ENCODE measurements around the gene IL36G. TPM values are rescaled to one million over a fixed set of nuclear protein-coding genes. Genes with fewer than 3 reads are reported as not detected.

IL36G gene
- total RNA-seq, 1 experiment from 2014 or later, result not detected

GRCh38 chr2:112960230-112960825, 17.5 kb upstream of the IL36G start:
- in situ Hi-C loops (cut with HindIII; ENCODE audit: low pct_unique_long_range_greater_than_20kb, low sequenced_read_pairs), result no loop called here

GRCh38 chr2:112962308-112963175, 15.3 kb upstream of the IL36G start:
- in situ Hi-C loops (cut with HindIII; ENCODE audit: low pct_unique_long_range_greater_than_20kb, low sequenced_read_pairs), result no loop called here
- DNase-seq (ENCODE audit: low read depth, low spot score), result no peak

More at GRCh38 chr2:112960230-112960825, 17.5 kb upstream of the IL36G start:
- DNase-seq (ENCODE audit: low read depth, low spot score), result no peak

- in situ Hi-C loops (cut with HindIII; ENCODE audit: low pct_unique_long_range_greater_than_20kb, low sequenced_read_pairs), result no loop called here
- no peak for DNase-seq (ENCODE audit: low read depth, low spot score)
Observed at GRCh38 chr2:112967023-112967422, 10.8 kb upstream of the IL36G start.

DNA sequence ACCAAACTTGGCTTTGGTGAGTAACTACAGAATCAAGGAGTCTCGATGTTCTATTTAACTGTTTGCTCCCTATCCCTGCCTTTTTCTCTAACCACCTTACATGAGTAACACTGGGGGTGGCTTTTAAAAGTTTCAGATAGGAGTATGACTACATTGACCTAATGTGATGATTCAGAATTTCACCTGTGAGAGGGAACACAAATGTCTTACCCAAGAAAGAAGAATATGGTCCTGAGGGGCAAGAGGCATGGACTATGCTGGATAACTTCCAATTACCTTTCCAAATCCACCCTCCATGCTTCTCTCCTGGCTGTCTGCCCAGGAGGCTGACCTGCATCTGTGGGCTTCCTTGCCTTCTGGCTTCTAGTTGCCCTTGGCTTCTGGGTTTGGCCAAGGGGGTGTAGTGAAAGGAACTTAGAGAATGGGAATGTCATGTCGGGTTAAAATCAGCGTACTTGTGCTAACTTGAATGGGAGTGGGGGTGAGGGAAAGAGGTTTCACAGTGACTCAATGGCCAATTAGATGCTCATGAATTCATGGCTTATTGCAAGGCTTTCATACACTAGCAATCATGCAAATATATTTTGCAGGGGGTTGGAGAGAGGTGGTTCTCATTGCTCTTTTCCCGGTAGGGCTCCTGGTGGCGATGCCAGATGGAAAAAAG, 5.3 kb upstream of the IL36G start:
- DNase-seq (ENCODE audit: low read depth, low spot score), result no peak
- in situ Hi-C loops (cut with HindIII; ENCODE audit: low pct_unique_long_range_greater_than_20kb, low sequenced_read_pairs), result no loop called here

- in situ Hi-C loops (cut with HindIII; ENCODE audit: low pct_unique_long_range_greater_than_20kb, low sequenced_read_pairs), result no loop called here
- no peak for DNase-seq (ENCODE audit: low read depth, low spot score)
Observed at GRCh38 chr2:112973156-112973555, 4.7 kb upstream of the IL36G start.

DNA sequence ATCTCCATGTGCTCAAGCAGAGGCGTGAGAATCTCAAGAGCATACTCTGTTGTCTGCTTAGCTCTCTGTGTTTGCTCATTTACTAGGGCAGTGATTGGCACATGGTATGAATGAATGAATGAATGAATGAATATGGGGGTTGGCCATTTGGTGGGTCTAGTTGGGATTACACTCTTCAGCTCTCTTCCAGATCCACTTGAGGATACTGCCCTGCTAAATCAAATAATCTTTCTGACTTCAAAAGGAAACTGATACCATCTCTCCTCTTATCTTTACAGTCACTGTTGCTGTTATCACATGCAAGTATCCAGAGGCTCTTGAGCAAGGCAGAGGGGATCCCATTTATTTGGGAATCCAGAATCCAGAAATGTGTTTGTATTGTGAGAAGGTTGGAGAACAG, 1.9 kb downstream of the IL36G start:
- in situ Hi-C loops (cut with HindIII; ENCODE audit: low pct_unique_long_range_greater_than_20kb, low sequenced_read_pairs), result no loop called here
- DNase-seq (ENCODE audit: low read depth, low spot score), result no peak

- DNase-seq (ENCODE audit: low read depth, low spot score), result no peak
- in situ Hi-C loops (cut with HindIII; ENCODE audit: low pct_unique_long_range_greater_than_20kb, low sequenced_read_pairs), result no loop called here
Observed at GRCh38 chr2:112980537-112980936, 2.7 kb downstream of the IL36G start.

- in situ Hi-C loops (cut with HindIII; ENCODE audit: low pct_unique_long_range_greater_than_20kb, low sequenced_read_pairs), result no loop called here
- no peak for DNase-seq (ENCODE audit: low read depth, low spot score)
Observed at GRCh38 chr2:112985090-112985489, 7.3 kb downstream of the IL36G start.

DNA sequence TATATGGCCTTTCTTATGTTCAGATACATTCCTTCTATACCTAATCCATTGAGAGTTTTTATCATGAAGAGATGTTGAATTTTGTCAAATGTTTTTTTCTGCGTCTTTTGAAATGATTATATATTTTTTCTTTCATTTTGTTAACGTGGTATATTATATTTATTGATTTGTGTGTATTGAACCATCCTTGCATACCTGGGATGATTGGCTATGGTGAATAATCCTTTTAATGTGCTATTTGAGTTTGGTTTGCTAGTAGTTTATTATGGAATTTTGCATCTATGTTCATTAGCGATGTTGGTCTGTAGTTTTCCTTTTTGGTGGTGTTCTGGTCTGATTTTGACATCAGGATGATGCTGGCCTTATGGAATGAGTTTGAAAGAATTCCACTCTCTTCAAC, 11.8 kb downstream of the IL36G start:
- in situ Hi-C loops (cut with HindIII; ENCODE audit: low pct_unique_long_range_greater_than_20kb, low sequenced_read_pairs), result no loop called here
- no peak for DNase-seq (ENCODE audit: low read depth, low spot score)

DNA sequence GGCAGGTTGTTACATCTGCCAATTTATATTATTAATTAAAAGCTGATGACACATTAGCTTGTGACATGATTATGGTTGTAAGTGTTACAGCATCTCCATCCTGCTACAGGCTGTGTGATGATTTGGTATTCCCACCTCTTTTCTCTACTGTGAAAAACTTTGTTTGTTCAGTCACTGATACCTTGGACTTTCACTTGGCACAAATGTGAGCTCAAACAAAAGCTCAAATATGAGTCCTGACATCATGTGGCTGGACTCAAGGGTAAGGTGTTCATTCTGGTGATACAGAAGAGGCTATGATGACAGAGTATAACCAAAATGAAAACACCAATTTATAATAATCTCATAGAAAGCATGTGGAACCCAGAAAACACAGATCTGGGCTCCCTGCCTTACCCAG, 16.0 kb downstream of the IL36G start:
- no peak for DNase-seq (ENCODE audit: low read depth, low spot score)
- in situ Hi-C loops (cut with HindIII; ENCODE audit: low pct_unique_long_range_greater_than_20kb, low sequenced_read_pairs), result no loop called here

DNA sequence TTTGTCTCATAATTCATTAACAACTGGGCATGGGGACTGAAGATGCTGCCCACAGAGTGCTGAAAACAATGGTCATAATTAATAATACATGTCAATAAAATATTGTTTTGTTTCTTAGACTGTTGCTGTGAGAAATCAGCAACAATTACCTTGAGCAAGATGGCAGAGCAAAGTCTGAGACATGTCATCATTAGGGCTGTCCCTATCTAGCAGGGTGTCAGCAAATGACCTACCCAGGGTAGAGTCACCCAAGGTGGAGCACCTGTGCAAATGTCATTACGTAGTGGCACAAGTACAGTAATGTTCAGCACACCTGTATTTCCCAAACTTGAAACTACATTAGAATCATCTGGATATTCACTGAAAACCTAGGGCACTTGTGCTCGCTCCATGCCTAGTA, 16.8 kb downstream of the IL36G start:
- no peak for DNase-seq (ENCODE audit: low read depth, low spot score)

DNA sequence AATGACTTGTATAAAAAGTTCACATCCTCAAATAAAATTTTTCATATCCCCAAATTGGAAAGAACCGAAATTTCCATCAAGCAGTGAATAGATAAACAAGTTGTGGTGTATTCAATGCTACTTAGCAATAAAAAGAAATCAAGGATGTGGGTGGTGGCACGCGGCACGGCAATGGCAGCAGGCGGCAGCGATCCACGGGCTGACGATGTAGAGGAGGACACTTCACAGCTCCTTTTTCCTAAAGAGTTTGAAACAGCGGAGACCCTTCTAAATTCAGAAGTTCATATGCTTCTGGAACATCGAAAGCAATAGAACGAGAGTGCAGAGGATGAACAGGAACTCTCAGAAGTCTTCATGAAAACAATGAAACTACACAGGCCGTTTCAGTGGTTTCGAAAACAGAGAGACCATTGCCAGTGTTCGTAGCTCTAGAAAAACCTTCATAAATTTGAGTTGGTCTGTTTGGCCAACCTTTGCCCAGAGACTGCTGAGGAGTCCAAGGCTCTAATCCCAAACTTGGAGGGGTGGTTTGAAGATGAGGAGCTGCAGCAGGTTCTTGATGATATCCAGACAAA, 17.6 kb downstream of the IL36G start:
- in situ Hi-C loops (cut with HindIII; ENCODE audit: low pct_unique_long_range_greater_than_20kb, low sequenced_read_pairs), result no loop called here
- peak; percentile 12 for DNase-seq (ENCODE audit: low read depth, low spot score)

More for the DNA sequence above, 16.8 kb downstream of the IL36G start:
- in situ Hi-C loops (cut with HindIII; ENCODE audit: low pct_unique_long_range_greater_than_20kb, low sequenced_read_pairs), result no loop called here

DNA sequence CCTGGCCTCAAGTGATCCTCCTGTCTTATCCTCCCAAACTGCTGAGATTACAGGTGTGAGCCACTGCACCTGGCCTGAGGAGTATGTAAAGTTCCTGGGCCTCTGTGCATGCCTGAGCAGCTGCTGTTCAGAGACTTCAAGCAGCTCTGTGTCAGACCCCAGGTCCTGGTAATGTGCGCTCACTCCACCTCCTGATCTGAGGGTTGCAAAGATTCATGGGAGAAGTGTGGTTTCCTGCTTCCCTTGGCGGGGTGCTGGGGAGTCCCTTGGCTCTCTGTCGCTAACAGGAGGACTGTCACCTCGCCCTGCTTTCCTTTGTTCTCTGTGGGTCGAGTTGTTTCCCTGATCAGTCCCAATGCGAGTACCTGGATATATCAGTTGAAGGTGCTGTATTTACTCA, 18.8 kb downstream of the IL36G start:
- in situ Hi-C loops (cut with HindIII; ENCODE audit: low pct_unique_long_range_greater_than_20kb, low sequenced_read_pairs), result no loop called here
- no peak for DNase-seq (ENCODE audit: low read depth, low spot score)

GRCh38 chr2:112997151-112997550, 19.3 kb downstream of the IL36G start:
- in situ Hi-C loops (cut with HindIII; ENCODE audit: low pct_unique_long_range_greater_than_20kb, low sequenced_read_pairs), result no loop called here

GRCh38 chr2:113000436-113000835, 22.6 kb downstream of the IL36G start:
- in situ Hi-C loops (cut with HindIII; ENCODE audit: low pct_unique_long_range_greater_than_20kb, low sequenced_read_pairs), result no loop called here
- no peak for DNase-seq (ENCODE audit: low read depth, low spot score)

More at GRCh38 chr2:112997151-112997550, 19.3 kb downstream of the IL36G start:
- DNase-seq (ENCODE audit: low read depth, low spot score), result no peak

DNA sequence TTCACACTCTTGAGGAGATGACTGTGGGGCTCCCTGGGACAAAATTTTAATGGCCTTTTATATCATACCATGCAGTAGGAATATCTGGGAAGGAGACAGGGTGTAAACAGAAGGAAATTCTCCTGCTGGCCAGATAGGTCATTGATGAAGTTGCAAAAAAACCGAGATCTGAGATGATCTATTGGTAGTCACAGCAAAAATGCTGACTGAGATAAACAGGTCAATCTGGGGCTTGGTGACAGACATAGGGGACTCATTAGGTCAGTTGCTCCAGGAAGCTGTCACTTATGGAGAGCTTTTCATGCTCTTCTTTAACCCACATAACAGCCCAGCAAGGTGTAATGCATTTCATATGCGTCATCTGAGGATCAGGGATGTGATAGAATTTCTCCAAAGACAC, 24.9 kb downstream of the IL36G start:
- in situ Hi-C loops (cut with HindIII; ENCODE audit: low pct_unique_long_range_greater_than_20kb, low sequenced_read_pairs), result no loop called here
- DNase-seq (ENCODE audit: low read depth, low spot score), result no peak

GRCh38 chr2:113005030-113005509, 27.3 kb downstream of the IL36G start, which contains the start of gene IL36A:
Gene IL36A (plus strand): TSS chr2:113005459. CDS start chr2:113005872, 413 bp downstream.
- DNase-seq (ENCODE audit: low read depth, low spot score), result no peak
- in situ Hi-C loops (cut with HindIII; ENCODE audit: low pct_unique_long_range_greater_than_20kb, low sequenced_read_pairs), result no loop called here

DNA sequence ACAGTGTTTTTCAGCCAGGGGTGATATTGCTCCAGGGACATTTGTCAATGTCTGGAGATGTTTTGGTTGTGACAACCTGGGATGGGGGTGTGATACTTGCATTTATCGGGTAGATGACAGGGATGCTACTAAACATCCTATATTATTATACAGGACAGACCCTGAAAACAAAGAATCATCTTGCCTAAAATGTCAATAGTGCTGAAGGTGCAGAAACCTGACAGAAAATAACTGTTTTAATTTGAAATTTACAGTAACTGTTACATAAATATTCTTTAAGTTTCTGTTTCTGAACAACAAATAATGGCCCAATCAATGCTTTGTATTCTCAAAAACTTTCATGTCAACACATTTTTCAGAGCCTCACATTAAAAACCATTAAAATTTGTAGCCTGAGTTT, 29.4 kb downstream of the IL36G start:
- DNase-seq (ENCODE audit: low read depth, low spot score), result no peak

More for the DNA sequence above, 29.4 kb downstream of the IL36G start:
- in situ Hi-C loops (cut with HindIII; ENCODE audit: low pct_unique_long_range_greater_than_20kb, low sequenced_read_pairs), result no loop called here

All from SK-MEL-5 (cell line).